GM18873 (cell line): ENCODE data around the gene GOLGA8O.
"Not testable (repeated sequence)": the region's sequence is repeated elsewhere in the genome, so short reads cannot be mapped to it uniquely, and the experiment has no call there.

Experiments used
- ATAC-seq: cut with Tn5 transposase; IDR thresholded peaks from one replicate; pipeline ENCODE4 v1.9.1; 2021; ENCODE audit warnings: mild to moderate bottlenecking, moderate library complexity, moderate number of reproducible peaks; ENCODE audit not compliant: unreplicated experiment, low FRiP score

Gene GOLGA8O

GRCh38 chr15:32455534-32455933, at the start of gene GOLGA8O:
Gene GOLGA8O (minus strand): TSS chr15:32455634. CDS start chr15:32455536, 98 bp downstream.
- ATAC-seq, result not testable (repeated sequence)

- not testable (repeated sequence) for ATAC-seq
These were observed 48.8 kb upstream of the GOLGA8O start for GRCh38 chr15:32504152-32504811.

GRCh38 chr15:32502946-32503345, 47.5 kb upstream of the GOLGA8O start:
- not testable (repeated sequence) for ATAC-seq

- not testable (repeated sequence) for ATAC-seq
These were observed 37.3 kb upstream of the GOLGA8O start for GRCh38 chr15:32492768-32493167.

GRCh38 chr15:32486474-32486873, 31.0 kb upstream of the GOLGA8O start:
- not testable (repeated sequence) for ATAC-seq

- ATAC-seq, result not testable (repeated sequence)
These were observed 27.9 kb upstream of the GOLGA8O start for GRCh38 chr15:32483377-32483776.

- not testable (repeated sequence) for ATAC-seq
These were observed 26.2 kb upstream of the GOLGA8O start for GRCh38 chr15:32481683-32482082.

GRCh38 chr15:32468076-32468475, 12.6 kb upstream of the GOLGA8O start:
- not testable (repeated sequence) for ATAC-seq

- not testable (repeated sequence) for ATAC-seq
These were observed 14.9 kb downstream of the GOLGA8O start for GRCh38 chr15:32440445-32440977.

GRCh38 chr15:32434102-32434963, 21.1 kb downstream of the GOLGA8O start:
- ATAC-seq, result not testable (repeated sequence)

GRCh38 chr15:32427635-32428034, 27.8 kb downstream of the GOLGA8O start:
- ATAC-seq, result not testable (repeated sequence)

GRCh38 chr15:32426511-32426910, 28.9 kb downstream of the GOLGA8O start:
- not testable (repeated sequence) for ATAC-seq

- ATAC-seq, result not testable (repeated sequence)
These were observed 47.5 kb downstream of the GOLGA8O start for GRCh38 chr15:32407903-32408302.

- not testable (repeated sequence) for ATAC-seq
These were observed 52.2 kb downstream of the GOLGA8O start, which contains the start of gene GOLGA8K for GRCh38 chr15:32403192-32403591. Gene GOLGA8K (minus strand): TSS chr15:32403292. CDS start chr15:32403194, 98 bp downstream.

- ATAC-seq, result not testable (repeated sequence)
These were observed 58.9 kb downstream of the GOLGA8O start for GRCh38 chr15:32396522-32396921.
